Bronchus fibroblast of lung (primary cell): ENCODE results near the gene SMPDL3B. TPM values are rescaled to one million over a fixed set of nuclear protein-coding genes. Genes with fewer than 3 reads are reported as not detected.

ENCODE experiments used
- total RNA-seq: library from RNA; depleted of rRNA; stranded (reverse); fragments of >200 nt; gene quantifications from 2 replicates; pipeline ENCODE4 v1.2.3, GENCODE V29; 2015

SMPDL3B gene
- not detected in 2 replicates for total RNA-seq

GRCh38 chr1:27934818-27935549, at the start of gene SMPDL3B:
TSS of gene SMPDL3B (plus strand) at chr1:27935000. CDS start at chr1:27935184, 184 bp downstream.

GRCh38 chr1:27959792-27960603, 25.2 kb downstream of the SMPDL3B start, which contains the start of gene XKR8:
TSS of gene XKR8 (plus strand) at chr1:27959973. CDS start at chr1:27960070, 97 bp downstream.

Other genes with a start within 250 kb of the SMPDL3B start
- 5.7 and 7.6 TPM in 2 replicates for gene FAM76A, start 209.0 kb upstream of the SMPDL3B start, total RNA-seq
- 25.4 and 32.9 TPM in 2 replicates for gene STX12, start 161.8 kb upstream of the SMPDL3B start, total RNA-seq
- 38.7 and 45.1 TPM in 2 replicates for gene PPP1R8, start 104.2 kb upstream of the SMPDL3B start, total RNA-seq
- gene THEMIS2, start 62.5 kb upstream of the SMPDL3B start, total RNA-seq = 10.3 TPM in 2 replicates
- 33.7 and 34.1 TPM in 2 replicates for gene RPA2, start 20.4 kb upstream of the SMPDL3B start, total RNA-seq
- 7.0 and 9.8 TPM in 2 replicates for gene XKR8, start 25.0 kb downstream of the SMPDL3B start, total RNA-seq
- gene EYA3, start 153.6 kb downstream of the SMPDL3B start, total RNA-seq = 10.3 and 12.6 TPM in 2 replicates
- gene PTAFR, start 241.7 kb downstream of the SMPDL3B start, total RNA-seq = under 0.01 and 0.34 TPM in 2 replicates